PC-9 (cell line): Measurements from ENCODE around the gene CBX8. TPM values are rescaled to one million over a fixed set of nuclear protein-coding genes. Genes with fewer than 3 reads are reported as not detected.
A peak's percentile ranks its signal among the peaks of the same experiment; 100 is the strongest.

ENCODE experiments used
- BruUV-seq: library from RNA; stranded (reverse); fragments of 400-500 nt; replicated peaks from 2 replicates; lab custom pipeline; 2021; lab: Mats Ljungman, UMichigan
- CTCF ChIA-PET: fragments of 300-600 bp; sonication (Branson Sonifier 250); formaldehyde crosslinking; loops from one replicate; lab custom pipeline; 2022; ENCODE audit warnings: antibody characterized with exemption; lab: Charles Lee
- POLR2A ChIA-PET: fragments of 300-600 bp; sonication (Branson Sonifier 250); formaldehyde crosslinking; loops from one replicate; lab custom pipeline; 2022; ENCODE audit warnings: antibody characterized with exemption; ENCODE audit not compliant: unreplicated experiment; lab: Charles Lee
- DNase-seq, 2 experiments: peaks; one replicate each; pipeline versions ENCODE4 v3.0.0 to v3.0.0-alpha.2; 2015 to 2022; ENCODE audit warnings: mixed read lengths in 1 of 2
- H2AFZ ChIP-seq: fragments of 200-600 bp; sonication (generic); 2 replicates; pipeline ENCODE4 v1.8.1; 2017; ENCODE audit warnings: antibody characterized with exemption
- H3F3A ChIP-seq: fragments of 200-600 bp; sonication (generic); 2 replicates; pipeline ENCODE4 v1.8.1; 2017; ENCODE audit warnings: antibody characterized with exemption, mild to moderate bottlenecking, low read depth; ENCODE audit not compliant: insufficient read depth
- H3K27ac ChIP-seq: fragments of 200-600 bp; sonication (generic); 2 replicates; pipeline ENCODE4 v1.6.1; 2016; ENCODE audit warnings: mixed run types
- H3K27me3 ChIP-seq: fragments of 200-600 bp; sonication (generic); 2 replicates; pipeline ENCODE4 v1.6.1; 2016; ENCODE audit warnings: low read depth, mixed run types; ENCODE audit not compliant: insufficient read depth
- H3K36me3 ChIP-seq: fragments of 200-600 bp; sonication (generic); 2 replicates; pipeline ENCODE4 v1.6.1; 2016; ENCODE audit warnings: low read depth, mixed run types
- H3K4me1 ChIP-seq: fragments of 200-600 bp; sonication (generic); replicated peaks from 2 replicates; pipeline ENCODE4 v1.6.1; 2016; ENCODE audit warnings: mixed run types; ENCODE audit not compliant: insufficient read depth
- H3K4me2 ChIP-seq: fragments of 200-600 bp; sonication (generic); 2 replicates; pipeline ENCODE4 v1.6.1; 2017; ENCODE audit warnings: mixed run types
- H3K4me3 ChIP-seq: fragments of 200-600 bp; sonication (generic); 2 replicates; pipeline ENCODE4 v1.6.1; 2016; ENCODE audit warnings: mixed run types
- H3K79me2 ChIP-seq: fragments of 200-600 bp; sonication (generic); 2 replicates; pipeline ENCODE4 v1.6.1; 2017; ENCODE audit warnings: low read depth, mixed run types
- H3K9me2 ChIP-seq: fragments of 200-600 bp; sonication (generic); 2 replicates; pipeline ENCODE4 v1.8.1; 2017; ENCODE audit warnings: mild to moderate bottlenecking; ENCODE audit not compliant: insufficient read depth
- H3K9me3 ChIP-seq: fragments of 200-600 bp; sonication (generic); 2 replicates; pipeline ENCODE4 v1.8.1; 2016; ENCODE audit warnings: low read depth; ENCODE audit not compliant: insufficient read depth
- H4K20me1 ChIP-seq: fragments of 200-600 bp; sonication (generic); 2 replicates; pipeline ENCODE4 v1.8.1; 2017; ENCODE audit not compliant: insufficient read depth
- CTCF ChIP-seq: fragments of 200-600 bp; sonication (generic); conservative IDR thresholded peaks from 2 replicates; pipeline ENCODE4 v1.6.1; 2017; ENCODE audit warnings: mixed run types, antibody characterized with exemption, mild to moderate bottlenecking, moderate library complexity
- EZH2 ChIP-seq: fragments of 200-600 bp; sonication (generic); IDR thresholded peaks from 2 replicates; pipeline ENCODE4 v1.8.0; 2017; ENCODE audit warnings: antibody characterized with exemption, low read depth
- intact Hi-C: fragments of 100-400 bp; cut with micrococcal nuclease; formaldehyde crosslinking; loops from one replicate; pipeline ENCODE4 v1.10.0; 2022; ENCODE audit not compliant: unreplicated experiment
- total RNA-seq: library from RNA; stranded (reverse); gene quantifications from 2 replicates; pipeline ENCODE4 v1.2.3, GENCODE V29; 2021

Gene CBX8
- total RNA-seq, 1 experiment from 2014 or later: 14.2 TPM

- ChIA-PET POLR2A (interaction anchor here (0.6 to 1.0 kb wide), 7 partner anchors 11 to 988 kb away, joined by 3 to 25 read pairs (median 12); partner anchors contain the start of gene CBX8), CTCF (interaction anchor here (0.6 to 1.2 kb wide), 8 partner anchors 23 to 473 kb away, joined by 3 to 9 read pairs (median 4); no protein-coding TSS in a partner anchor)
- intact Hi-C loops: loop anchor here (1.0 to 2.0 kb wide), 2 partner anchors 77 to 149 kb away; no protein-coding TSS in a partner anchor
- Histone ChIP-seq H3K4me1 (peaks cover 15% of the 10 kb centered on the region), H3F3A (peaks cover 17% of the 10 kb centered on the region; the same call in 1 of the 2 replicates), H3K4me2 (peak within 1 kb of the TSS; percentile 99), H3K9me3 (no peaks in the 10 kb centered on the region), H3K9me2 (no peaks in the 10 kb centered on the region), H4K20me1 (peaks cover 23% of the 10 kb centered on the region), H3K27me3 (peaks cover 4% of the 10 kb centered on the region; the same call in 1 of the 2 replicates), H3K4me3 (peak within 1 kb of the TSS; percentile 86), H3K27ac (peak within 1 kb of the TSS; percentile 83), H3K36me3 (no peaks in the 10 kb centered on the region), H3K79me2 (peaks cover 40% of the 10 kb centered on the region), H2AFZ (peak within 1 kb of the TSS; percentile 55; the same call in 1 of the 2 replicates)
- BruUV-seq: TSS peak; percentile 79
- DNase-seq: peak; percentile 71 to 93
- TF ChIP-seq CTCF (peak; percentile 83), EZH2 (no peak)
Measured at GRCh38 chr17:79839356-79840268, 42.7 kb upstream of the CBX8 start, which contains the start of gene CBX4. TSS of gene CBX4 (minus strand) at chr17:79839440. CDS start at chr17:79839251, 189 bp downstream.

DNA sequence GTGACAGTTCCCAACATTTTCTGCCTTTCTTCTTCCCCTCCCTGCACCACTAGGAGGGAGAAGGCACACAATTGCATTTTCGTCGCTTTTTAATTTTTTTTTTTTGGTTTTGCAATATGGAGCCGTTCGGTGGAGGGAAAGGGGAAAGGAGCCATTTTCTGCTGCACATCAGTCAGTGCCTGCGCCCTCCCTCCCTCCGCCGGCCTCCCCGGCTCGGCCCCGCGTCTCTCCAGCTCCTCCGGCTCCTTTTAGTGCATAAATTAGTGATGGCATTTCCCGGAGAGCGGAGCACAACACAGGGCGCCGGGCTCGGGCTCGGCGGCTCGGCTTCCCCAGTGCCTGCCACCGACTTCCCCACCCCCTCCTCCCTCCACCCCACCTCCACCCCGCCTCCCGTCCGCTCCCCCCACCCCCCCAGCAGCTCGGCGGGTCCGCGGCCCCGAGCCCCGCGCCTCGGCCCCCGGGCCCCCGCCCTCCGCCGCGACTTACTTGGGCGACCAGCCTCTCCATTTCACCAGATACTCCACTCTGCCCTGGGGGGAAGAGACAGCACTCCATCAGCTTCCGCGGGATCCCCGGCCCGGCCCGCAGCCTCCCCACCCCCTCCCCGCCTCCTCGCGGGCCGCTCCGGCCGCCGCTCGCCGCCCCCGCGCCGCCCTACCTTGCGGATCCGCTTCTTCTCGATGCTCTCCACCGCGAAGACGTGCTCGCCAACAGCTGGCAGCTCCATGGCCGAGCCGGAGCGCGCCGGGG lies 41.8 kb upstream of the CBX8 start:
- no TSS peak for BruUV-seq
- no peaks in the 10 kb centered on the region for H3K36me3 ChIP-seq
- H3K9me3 ChIP-seq: no peaks in the 10 kb centered on the region
- CTCF ChIA-PET: interaction anchor here (0.6 to 1.2 kb wide), 7 partner anchors 22 to 472 kb away, joined by 3 to 9 read pairs (median 5); no protein-coding TSS in a partner anchor
- H4K20me1 ChIP-seq: peaks cover 23% of the 10 kb centered on the region
- intact Hi-C loops: loop anchor here (2.0 kb wide), 1 partner anchor 150 kb away; no protein-coding TSS in a partner anchor
- H3K4me1 ChIP-seq: peaks cover 20% of the 10 kb centered on the region
- peaks cover 4% of the 10 kb centered on the region; the same call in 1 of the 2 replicates for H3K27me3 ChIP-seq
- H3F3A ChIP-seq: peaks cover 19% of the 10 kb centered on the region; the same call in 1 of the 2 replicates
- peak overlapping the region; percentile 99 for H3K4me2 ChIP-seq
- peak in 1 of 2 experiments; percentile 42 for DNase-seq
- peak overlapping the region; percentile 29; the same call in 1 of the 2 replicates for H3K27ac ChIP-seq
- no peaks in the 10 kb centered on the region for H3K9me2 ChIP-seq
- H3K4me3 ChIP-seq: peak overlapping the region; percentile 86
- peaks cover 44% of the 10 kb centered on the region for H3K79me2 ChIP-seq
- no peak for TF ChIP-seq CTCF
- TF ChIP-seq EZH2: no peak
- POLR2A ChIA-PET: interaction anchor here (0.6 to 1.0 kb wide), 5 partner anchors 13 to 989 kb away, joined by 4 to 25 read pairs (median 12); partner anchors contain the start of gene CBX8
- no peak overlapping the region for H2AFZ ChIP-seq
